ENCODE data around the gene ELFN2. TPM values are rescaled to one million over a fixed set of nuclear protein-coding genes. Genes with fewer than 3 reads are reported as not detected.

The ELFN2 gene
- total and polyA plus RNA-seq, 9 donors: 0.01 to 0.05 (median 0.03) TPM; not detected in 5

GRCh38 chr22:37442135-37442534 lies 14.9 kb upstream of the ELFN2 start:
- H3K4me1 ChIP-seq (ENCODE audit: insufficient read depth): no peaks in the 10 kb centered on the region
- peaks cover 0 to 2% of the 10 kb centered on the region in 2 donors for H3K9me3 ChIP-seq
- DNase-seq: no peak
- H3K4me3 ChIP-seq: no peak overlapping the region
- 43 to 67% (median 50%) methylated on average over 8 of the region's 8 CpGs for WGBS, 3 donors
- TF ChIP-seq, protein P1, sequence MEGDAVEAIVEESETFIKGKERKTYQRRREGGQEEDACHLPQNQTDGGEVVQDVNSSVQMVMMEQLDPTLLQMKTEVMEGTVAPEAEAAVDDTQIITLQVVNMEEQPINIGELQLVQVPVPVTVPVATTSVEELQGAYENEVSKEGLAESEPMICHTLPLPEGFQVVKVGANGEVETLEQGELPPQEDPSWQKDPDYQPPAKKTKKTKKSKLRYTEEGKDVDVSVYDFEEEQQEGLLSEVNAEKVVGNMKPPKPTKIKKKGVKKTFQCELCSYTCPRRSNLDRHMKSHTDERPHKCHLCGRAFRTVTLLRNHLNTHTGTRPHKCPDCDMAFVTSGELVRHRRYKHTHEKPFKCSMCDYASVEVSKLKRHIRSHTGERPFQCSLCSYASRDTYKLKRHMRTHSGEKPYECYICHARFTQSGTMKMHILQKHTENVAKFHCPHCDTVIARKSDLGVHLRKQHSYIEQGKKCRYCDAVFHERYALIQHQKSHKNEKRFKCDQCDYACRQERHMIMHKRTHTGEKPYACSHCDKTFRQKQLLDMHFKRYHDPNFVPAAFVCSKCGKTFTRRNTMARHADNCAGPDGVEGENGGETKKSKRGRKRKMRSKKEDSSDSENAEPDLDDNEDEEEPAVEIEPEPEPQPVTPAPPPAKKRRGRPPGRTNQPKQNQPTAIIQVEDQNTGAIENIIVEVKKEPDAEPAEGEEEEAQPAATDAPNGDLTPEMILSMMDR (IDR thresholded peaks at IDR 0.05): no peak
- TF ChIP-seq POLR2A (IDR thresholded peaks at IDR 0.05): no peak
- TF ChIP-seq EP300 (IDR thresholded peaks at IDR 0.05): no peak
- H3K36me3 ChIP-seq: no peaks in the 10 kb centered on the region
- H3K27me3 ChIP-seq: no peaks in the 10 kb centered on the region
- no peak overlapping the region for H3K27ac ChIP-seq
- intact Hi-C loops (cut with DNase I): no loop called here

GRCh38 chr22:37440875-37441274 lies 13.6 kb upstream of the ELFN2 start:
- H3K9me3 ChIP-seq: peaks cover 0 to 2% of the 10 kb centered on the region in 2 donors
- TF ChIP-seq POLR2A (IDR thresholded peaks at IDR 0.05) (no peak), EP300 (IDR thresholded peaks at IDR 0.05) (no peak)
- TF ChIP-seq, protein P1 (IDR thresholded peaks at IDR 0.05): no peak
- H3K4me3 ChIP-seq: no peak overlapping the region
- no peaks in the 10 kb centered on the region for H3K4me1 ChIP-seq (ENCODE audit: insufficient read depth)
- 73 to 85% (median 80%) methylated on average over 4 of the region's 4 CpGs for WGBS, 3 donors
- H3K36me3 ChIP-seq: no peaks in the 10 kb centered on the region
- H3K27ac ChIP-seq: no peak overlapping the region
- H3K27me3 ChIP-seq: no peaks in the 10 kb centered on the region
- no peak for DNase-seq
- intact Hi-C loops (cut with DNase I): no loop called here

DNA sequence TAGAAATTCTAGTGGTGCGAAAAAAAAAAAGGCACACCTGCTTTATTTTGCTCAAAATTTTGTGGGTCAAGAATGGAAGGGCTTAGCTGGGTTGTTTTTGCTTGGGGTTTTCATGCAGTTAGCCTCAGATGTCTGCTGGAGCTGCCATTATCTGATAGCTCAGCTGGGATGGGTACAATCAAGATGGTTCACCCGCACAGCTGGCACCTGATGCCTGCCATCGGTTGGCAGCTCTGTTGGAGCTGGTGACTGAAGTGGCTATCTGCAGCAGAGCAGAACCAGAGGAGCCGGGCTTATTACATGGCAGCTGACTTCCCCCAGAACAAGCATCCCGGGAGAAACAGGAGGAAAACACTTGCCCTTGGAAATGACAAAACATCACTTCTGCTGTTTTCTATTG lies 12.1 kb upstream of the ELFN2 start:
- no peak overlapping the region for H3K27ac ChIP-seq
- no peaks in the 10 kb centered on the region for H3K27me3 ChIP-seq
- no peak overlapping the region for H3K4me3 ChIP-seq
- H3K36me3 ChIP-seq: no peaks in the 10 kb centered on the region
- WGBS, 3 donors: 57 to 80% (median 73%) methylated on average over 5 of the region's 5 CpGs
- peaks cover 0 to 2% of the 10 kb centered on the region in 2 donors for H3K9me3 ChIP-seq
- no peak for DNase-seq
- TF ChIP-seq, protein P1 (IDR thresholded peaks at IDR 0.05): no peak
- TF ChIP-seq EP300 (IDR thresholded peaks at IDR 0.05) (no peak), POLR2A (IDR thresholded peaks at IDR 0.05) (no peak)
- no peaks in the 10 kb centered on the region for H3K4me1 ChIP-seq (ENCODE audit: insufficient read depth)
- intact Hi-C loops (cut with DNase I): no loop called here

DNA sequence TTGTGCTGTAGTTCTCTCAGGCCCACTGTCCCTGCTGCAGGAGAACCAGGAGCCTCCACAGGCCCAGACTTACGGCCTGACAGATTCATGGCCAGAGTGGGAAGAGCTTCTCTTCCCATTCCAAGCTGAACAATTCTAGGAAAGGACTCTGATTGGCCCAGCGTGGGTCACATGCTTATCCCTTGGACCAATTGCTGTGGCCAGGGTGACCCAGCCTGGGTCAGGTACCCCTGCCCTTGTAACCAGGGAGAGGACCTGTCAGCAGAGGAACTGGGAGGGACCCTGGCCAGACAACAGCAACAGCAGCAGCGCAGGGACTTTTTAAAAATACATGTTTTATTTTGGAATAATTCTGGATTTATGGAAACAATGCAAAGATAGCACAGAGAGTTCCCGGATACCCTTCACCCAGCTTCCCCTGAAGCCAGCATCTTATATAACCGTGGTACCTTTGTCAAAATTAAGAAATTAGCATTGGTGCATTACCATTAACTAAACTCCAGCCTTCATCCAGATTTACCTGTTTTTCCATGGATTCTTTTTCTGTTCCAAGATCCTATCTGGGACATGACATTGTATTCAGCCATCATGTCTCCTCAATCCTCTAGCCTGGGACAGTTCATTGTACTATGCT lies 8.8 kb upstream of the ELFN2 start:
- Histone ChIP-seq H3K4me1 (ENCODE audit: insufficient read depth) (no peaks in the 10 kb centered on the region), H3K27me3 (no peaks in the 10 kb centered on the region), H3K4me3 (no peak overlapping the region), H3K36me3 (no peaks in the 10 kb centered on the region), H3K9me3 (peaks cover 0 to 2% of the 10 kb centered on the region in 2 donors), H3K27ac (no peak overlapping the region)
- TF ChIP-seq, protein P1 (IDR thresholded peaks at IDR 0.05): no peak
- TF ChIP-seq EP300 (IDR thresholded peaks at IDR 0.05) (no peak), POLR2A (IDR thresholded peaks at IDR 0.05) (no peak)
- no peak for DNase-seq
- 77 to 89% (median 78%) methylated on average over 5 of the region's 5 CpGs for WGBS, 3 donors
- intact Hi-C loops (cut with DNase I): no loop called here
